HTR-8/SVneo (cell line): Measurements from ENCODE around the gene DYNC2H1.

Source experiments
- DNase-seq: peaks from one replicate; pipeline ENCODE4 v3.0.0; 2011; ENCODE audit warnings: low spot score, mixed read lengths; ENCODE audit not compliant: insufficient read length
- FAIRE-seq: peaks from 2 replicates; lab custom pipeline; 2011; peaks lifted over from hg19 to GRCh38; lab: Jason Lieb, UNC

Gene DYNC2H1

DNA sequence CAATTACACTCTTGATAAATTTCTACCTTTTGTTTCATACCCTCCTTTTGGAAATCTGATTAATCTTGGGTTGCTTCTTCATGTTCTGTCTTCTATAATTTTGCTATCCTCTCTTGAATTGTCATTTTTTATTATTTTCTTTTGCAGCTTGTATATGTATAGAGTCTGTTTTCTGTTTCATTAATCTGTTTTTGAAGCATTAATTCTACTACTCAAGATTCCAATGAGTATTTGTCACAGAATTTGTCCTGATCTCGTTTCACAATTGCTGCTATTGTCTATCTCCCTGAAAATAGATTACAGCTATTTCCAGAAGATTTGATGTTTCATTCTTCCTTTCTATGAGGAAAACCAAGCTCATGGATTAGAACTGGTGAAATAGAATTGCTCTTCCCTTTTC lies 406.1 kb downstream of the DYNC2H1 start:
- FAIRE-seq (no peak), DNase-seq (no peak)

- FAIRE-seq, result no peak
- DNase-seq, result no peak
Measured at GRCh38 chr11:103520792-103521191, 411.6 kb downstream of the DYNC2H1 start.

DNA sequence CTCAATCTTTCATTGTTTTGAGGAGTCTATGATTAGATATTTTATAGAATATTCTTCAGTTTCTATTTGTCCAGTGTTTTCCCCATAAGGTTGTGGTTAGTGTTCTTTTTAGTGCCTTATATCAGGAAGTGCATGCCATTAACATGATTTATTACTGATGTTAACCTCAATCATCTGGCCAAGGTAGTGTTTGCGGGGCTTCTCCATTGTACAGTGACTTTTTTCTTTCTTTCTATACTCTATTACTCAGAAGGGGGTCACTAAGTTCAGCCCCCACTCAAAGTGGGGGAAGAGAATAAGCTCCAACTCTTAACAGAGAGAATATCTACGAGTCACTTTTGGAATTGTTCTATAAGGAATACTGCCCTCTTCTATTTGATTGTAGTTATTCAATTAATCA lies 415.8 kb downstream of the DYNC2H1 start:
- FAIRE-seq (no peak), DNase-seq (peak; percentile 41)

- DNase-seq, result no peak
- FAIRE-seq, result no peak
Measured at GRCh38 chr11:103528046-103528445, 418.8 kb downstream of the DYNC2H1 start.

GRCh38 chr11:103528596-103528995 lies 419.4 kb downstream of the DYNC2H1 start:
- peak; percentile 49 for FAIRE-seq
- no peak for DNase-seq

DNA sequence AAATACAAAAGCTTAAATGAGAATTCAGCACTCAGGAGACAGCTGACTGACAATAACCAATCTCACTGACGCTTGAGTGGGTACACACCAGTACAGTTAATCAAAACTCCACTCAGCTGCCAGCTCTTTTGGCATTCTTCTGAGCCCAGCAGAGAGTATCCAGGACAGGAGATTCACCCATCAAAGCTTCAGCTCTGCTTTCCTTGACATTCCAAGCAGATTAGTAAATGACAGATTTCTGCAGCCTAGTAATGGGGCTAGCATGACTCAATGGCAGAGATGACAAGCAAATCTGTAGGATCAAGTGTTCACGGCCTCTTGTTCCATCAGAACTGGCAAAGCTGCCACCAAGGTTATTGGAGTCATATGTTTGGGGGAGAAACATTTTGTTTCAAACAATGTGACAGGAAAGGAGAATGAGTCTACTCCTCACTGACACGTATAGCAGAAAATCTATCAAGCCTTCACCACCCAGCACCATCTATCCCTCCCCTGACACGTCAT lies 420.0 kb downstream of the DYNC2H1 start:
- DNase-seq, result peak; percentile 63
- FAIRE-seq, result peak; percentile 99
